ENCODE measurements around the gene MBD6. TPM values are rescaled to one million over a fixed set of nuclear protein-coding genes. Genes with fewer than 3 reads are reported as not detected.

MBD6 gene
- total RNA-seq = 2.9 and 5.7 TPM in 2 replicates

GRCh38 chr12:57522011-57522886 is at the start of gene MBD6:
Gene MBD6, plus strand, starts transcription at chr12:57522824. Its CDS starts 1,480 bp downstream, at chr12:57524304.

GRCh38 chr12:57479376-57480115 is 43.1 kb upstream of the MBD6 start, which contains the start of gene ARHGAP9:
Gene ARHGAP9, minus strand, starts transcription at chr12:57479866. Its CDS starts 460 bp downstream, at chr12:57479406.

GRCh38 chr12:57487597-57488401 is 34.8 kb upstream of the MBD6 start, which contains the start of gene MARS1:
Gene MARS1, plus strand, starts transcription at chr12:57488068. Its CDS starts 23 bp downstream, at chr12:57488091.

DNA sequence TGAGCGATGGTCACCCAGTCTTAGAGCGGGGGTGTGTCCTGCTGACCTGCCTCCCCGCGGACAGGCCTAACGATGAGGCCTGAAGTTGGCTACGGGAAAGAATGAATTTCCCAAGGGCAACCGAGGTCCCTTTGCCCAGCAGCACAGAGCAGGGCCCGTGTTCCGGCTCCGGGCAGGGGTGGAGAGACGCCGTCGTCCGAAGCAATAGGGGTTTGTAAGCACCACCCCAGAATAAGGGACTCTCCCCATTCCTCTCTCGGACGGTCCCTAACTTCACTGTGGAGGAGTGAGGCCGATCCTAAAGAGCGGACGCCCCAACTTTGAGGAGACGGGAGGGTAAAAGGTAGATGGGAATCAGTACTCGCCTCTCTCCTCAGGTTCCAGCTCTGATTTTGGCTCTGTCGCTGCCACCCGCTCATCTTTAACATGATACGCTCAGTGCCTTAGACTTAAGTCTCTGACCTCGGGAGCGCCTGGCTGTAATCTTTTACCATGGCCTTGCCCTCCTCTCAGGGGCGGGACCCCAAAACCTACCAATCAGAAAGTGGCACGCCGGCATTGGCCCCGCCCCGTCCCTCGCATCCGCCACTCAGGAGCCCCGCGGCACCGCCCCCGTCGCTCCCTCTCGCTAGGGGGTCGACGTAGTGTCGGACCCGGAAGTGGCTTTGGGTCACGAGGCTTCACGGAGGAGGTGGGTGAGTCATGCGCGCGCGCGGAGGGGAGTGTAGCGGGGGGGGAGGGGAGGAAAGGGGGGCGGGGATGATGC is 2.4 kb upstream of the MBD6 start, which contains the start of gene DDIT3:
Gene DDIT3, minus strand, starts transcription at position 462 of the 766 bp plus-strand sequence. CDS start 3,108 bp downstream, outside the sequence.

DNA sequence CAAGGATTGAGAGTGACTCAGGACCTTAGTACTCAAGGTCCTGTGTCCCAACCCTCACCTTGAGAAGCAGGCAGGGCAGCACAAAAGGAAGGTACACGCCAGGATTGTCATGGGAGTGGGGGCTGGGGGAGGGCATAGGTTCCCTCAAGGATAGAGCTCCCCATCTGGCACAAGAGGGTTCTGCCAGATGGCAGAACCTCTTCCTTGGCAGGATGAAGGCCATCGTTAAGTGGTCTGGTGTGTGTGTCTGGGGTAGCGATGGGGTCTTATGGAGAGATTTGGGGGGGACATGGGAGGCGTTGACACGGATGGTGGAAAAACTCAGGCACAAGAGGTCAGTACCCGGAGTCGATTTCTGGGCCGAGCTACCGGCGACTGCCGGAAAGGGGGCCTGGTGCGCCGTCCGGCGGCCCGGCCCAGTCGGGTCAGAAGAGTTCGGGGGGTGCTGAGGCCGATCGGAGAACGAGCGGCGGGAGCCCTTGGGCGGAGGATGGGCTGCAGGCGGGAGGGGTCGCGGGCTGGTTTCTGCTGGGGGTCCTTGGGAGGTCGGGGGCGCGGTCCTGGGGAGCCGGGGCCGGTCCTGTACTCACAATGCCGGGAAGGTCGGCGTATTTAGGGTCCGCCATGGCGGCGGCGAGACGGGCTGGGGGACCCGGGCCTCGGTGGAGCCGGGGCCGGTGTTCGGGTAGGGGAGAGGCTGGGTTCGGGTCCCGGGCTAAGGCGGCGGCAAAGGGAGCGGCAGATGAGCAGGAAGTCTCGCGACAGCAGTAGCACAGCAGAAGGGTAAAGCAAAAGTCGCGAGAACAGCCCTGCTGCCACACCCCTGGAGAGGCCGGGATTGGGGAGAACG is 24.0 kb downstream of the MBD6 start, which contains the start of gene DCTN2:
Gene DCTN2, minus strand, starts transcription at position 755 of the 850 bp plus-strand sequence. Its CDS starts 129 bp downstream, at position 626.

GRCh38 chr12:57549909-57550640 is 27.5 kb downstream of the MBD6 start, which contains the start of gene KIF5A:
Gene KIF5A, plus strand, starts transcription at chr12:57550044. Its CDS starts 228 bp downstream, at chr12:57550272.

Small RNAs within 50 kb of the gene (small RNA-seq; reads per million reads assigned to genes)
- gene MIR616 = 0.19 reads per million

Other genes with a start within 250 kb of the MBD6 start
- gene R3HDM2, start 91.8 kb upstream of the MBD6 start, total RNA-seq = 14.7 and 26.4 TPM in 2 replicates
- under 0.01 TPM in 1 of 2 replicates, not detected in the other for gene INHBC, start 88.0 kb upstream of the MBD6 start, total RNA-seq
- gene INHBE, start 67.5 kb upstream of the MBD6 start, total RNA-seq = not detected in 2 replicates
- gene GLI1, start 63.0 kb upstream of the MBD6 start, total RNA-seq = under 0.01 and 0.78 TPM in 2 replicates
- gene ARHGAP9, start 43.0 kb upstream of the MBD6 start, total RNA-seq = under 0.01 TPM in 1 of 2 replicates, not detected in the other
- gene MARS1, start 34.8 kb upstream of the MBD6 start, total RNA-seq = 81.9 and 126 TPM in 2 replicates
- gene DDIT3, start 2.3 kb upstream of the MBD6 start, total RNA-seq = 16.6 and 19.1 TPM in 2 replicates
- 89.3 and 95.6 TPM in 2 replicates for gene DCTN2, start 24.4 kb downstream of the MBD6 start, total RNA-seq
- under 0.01 and 0.20 TPM in 2 replicates for gene KIF5A, start 27.2 kb downstream of the MBD6 start, total RNA-seq
- 1.8 and 2.6 TPM in 2 replicates for gene PIP4K2C, start 68.4 kb downstream of the MBD6 start, total RNA-seq
- 0.78 and 3.7 TPM in 2 replicates for gene DTX3, start 82.0 kb downstream of the MBD6 start, total RNA-seq
- gene ARHGEF25, start 88.6 kb downstream of the MBD6 start, total RNA-seq = 0.98 and 4.0 TPM in 2 replicates
- under 0.01 and 0.20 TPM in 2 replicates for gene B4GALNT1, start 110.4 kb downstream of the MBD6 start, total RNA-seq
- gene OS9, start 171.3 kb downstream of the MBD6 start, total RNA-seq = 80.9 and 99.9 TPM in 2 replicates
- gene AGAP2, start 215.9 kb downstream of the MBD6 start, total RNA-seq = under 0.01 and 0.39 TPM in 2 replicates
- 23.3 and 28.3 TPM in 2 replicates for gene TSPAN31, start 222.2 kb downstream of the MBD6 start, total RNA-seq
- 238 and 247 TPM in 2 replicates for gene CDK4, start 229.5 kb downstream of the MBD6 start, total RNA-seq
- 1.2 and 1.8 TPM in 2 replicates for gene MARCHF9, start 232.3 kb downstream of the MBD6 start, total RNA-seq
- gene CYP27B1, start 244.3 kb downstream of the MBD6 start, total RNA-seq = 0.39 and 1.1 TPM in 2 replicates
- gene METTL1, start 249.3 kb downstream of the MBD6 start, total RNA-seq = 8.1 and 8.2 TPM in 2 replicates
- gene EEF1AKMT3, start 249.8 kb downstream of the MBD6 start, total RNA-seq = 6.6 and 9.4 TPM in 2 replicates

Data from subcutaneous preadipocyte (primary cell).